Esophagus muscularis mucosa (tissue), 3 donors: ENCODE measurements around the gene SPDL1.

ENCODE experiments used
- CTCF ChIP-seq, 3 experiments: fragments of 200-600 bp in 2 of 3; fragments of 450-650 bp in 1 of 3; sonication (generic) in 2 of 3; IDR thresholded peaks; one replicate each; pipeline ENCODE4 v1.5.1; 2017 to 2019; ENCODE audit warnings: antibody characterized with exemption in 3 of 3, mild to moderate bottlenecking in 2 of 3, moderate library complexity in 1 of 3
- EP300 ChIP-seq: sonication (generic); formaldehyde crosslinking; IDR thresholded peaks from one replicate; pipeline ENCODE4 v1.6.1; 2017; ENCODE audit warnings: antibody characterized with exemption

- TF ChIP-seq EP300 (no peak), CTCF (IDR thresholded peaks at IDR 0.05) (no peak)
Measured at GRCh38 chr5:169607882-169608281, 24.3 kb downstream of the SPDL1 start.
